GM06990 (cell line): ENCODE data around the gene ABCF3.

Source experiments
- DNase-seq: peaks from one replicate; pipeline ENCODE4 v3.0.0-alpha.2; 2011; ENCODE audit not compliant: insufficient read length; ENCODE audit errors: extremely low read depth
- H3K27me3 ChIP-seq: replicated peaks from 2 replicates; pipeline ENCODE4 v1.6.0; 2011; ENCODE audit warnings: low read length; ENCODE audit not compliant: control insufficient read depth, insufficient read depth
- H3K36me3 ChIP-seq: 2 replicates; pipeline ENCODE4 v1.5.1; 2011; ENCODE audit warnings: low read length; ENCODE audit not compliant: control insufficient read depth, insufficient read depth
- H3K4me3 ChIP-seq: replicated peaks from 2 replicates; pipeline ENCODE4 v1.5.1; 2011; ENCODE audit warnings: low read depth, mild to moderate bottlenecking, control low read depth, low read length
- CTCF ChIP-seq: IDR thresholded peaks from 2 replicates; pipeline ENCODE4 v1.5.1; 2011; ENCODE audit warnings: low read length, control low read depth, mild to moderate bottlenecking, inconsistent platforms; ENCODE audit not compliant: insufficient read depth, poor library complexity, severe bottlenecking

Gene ABCF3

GRCh38 chr3:184238246-184238818 is 52.3 kb downstream of the ABCF3 start:
- no peak for DNase-seq
- peaks cover 10% of the 10 kb centered on the region for H3K36me3 ChIP-seq
- no peaks in the 10 kb centered on the region for H3K27me3 ChIP-seq
- no peak for TF ChIP-seq CTCF
- H3K4me3 ChIP-seq = no peak overlapping the region

GRCh38 chr3:184239221-184239620 is 53.2 kb downstream of the ABCF3 start:
- no peak for DNase-seq
- no peaks in the 10 kb centered on the region for H3K27me3 ChIP-seq
- TF ChIP-seq CTCF = no peak
- no peak overlapping the region for H3K4me3 ChIP-seq
- peaks cover 16% of the 10 kb centered on the region for H3K36me3 ChIP-seq

- Histone ChIP-seq H3K27me3 (no peaks in the 10 kb centered on the region), H3K36me3 (peaks cover 20% of the 10 kb centered on the region), H3K4me3 (no peak overlapping the region)
- TF ChIP-seq CTCF = no peak
- no peak for DNase-seq
These were observed 53.7 kb downstream of the ABCF3 start for GRCh38 chr3:184239708-184240107.

GRCh38 chr3:184240384-184241140 is 54.6 kb downstream of the ABCF3 start:
- Histone ChIP-seq H3K4me3 (no peak overlapping the region), H3K27me3 (no peaks in the 10 kb centered on the region), H3K36me3 (peaks cover 27% of the 10 kb centered on the region)
- DNase-seq = no peak
- no peak for TF ChIP-seq CTCF

GRCh38 chr3:184241141-184241446 is 55.1 kb downstream of the ABCF3 start:
- TF ChIP-seq CTCF = no peak
- H3K4me3 ChIP-seq = no peak overlapping the region
- no peak for DNase-seq
- H3K27me3 ChIP-seq = no peaks in the 10 kb centered on the region
- H3K36me3 ChIP-seq = peaks cover 27% of the 10 kb centered on the region
